ENCODE data around the gene FNDC10.
"Not testable (repeated sequence)": the region's sequence is repeated elsewhere in the genome, so short reads cannot be mapped to it uniquely, and the experiment has no call there.

FNDC10 gene

GRCh38 chr1:1563688-1564087, 36.2 kb downstream of the FNDC10 start:
- H3K27ac ChIP-seq = no peak overlapping the region
- no peak overlapping the region for H3K4me3 ChIP-seq
- no peak for DNase-seq (ENCODE audit: low spot score)
- TF ChIP-seq, protein P1, sequence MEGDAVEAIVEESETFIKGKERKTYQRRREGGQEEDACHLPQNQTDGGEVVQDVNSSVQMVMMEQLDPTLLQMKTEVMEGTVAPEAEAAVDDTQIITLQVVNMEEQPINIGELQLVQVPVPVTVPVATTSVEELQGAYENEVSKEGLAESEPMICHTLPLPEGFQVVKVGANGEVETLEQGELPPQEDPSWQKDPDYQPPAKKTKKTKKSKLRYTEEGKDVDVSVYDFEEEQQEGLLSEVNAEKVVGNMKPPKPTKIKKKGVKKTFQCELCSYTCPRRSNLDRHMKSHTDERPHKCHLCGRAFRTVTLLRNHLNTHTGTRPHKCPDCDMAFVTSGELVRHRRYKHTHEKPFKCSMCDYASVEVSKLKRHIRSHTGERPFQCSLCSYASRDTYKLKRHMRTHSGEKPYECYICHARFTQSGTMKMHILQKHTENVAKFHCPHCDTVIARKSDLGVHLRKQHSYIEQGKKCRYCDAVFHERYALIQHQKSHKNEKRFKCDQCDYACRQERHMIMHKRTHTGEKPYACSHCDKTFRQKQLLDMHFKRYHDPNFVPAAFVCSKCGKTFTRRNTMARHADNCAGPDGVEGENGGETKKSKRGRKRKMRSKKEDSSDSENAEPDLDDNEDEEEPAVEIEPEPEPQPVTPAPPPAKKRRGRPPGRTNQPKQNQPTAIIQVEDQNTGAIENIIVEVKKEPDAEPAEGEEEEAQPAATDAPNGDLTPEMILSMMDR (IDR thresholded peaks at IDR 0.05) = no peak

DNA sequence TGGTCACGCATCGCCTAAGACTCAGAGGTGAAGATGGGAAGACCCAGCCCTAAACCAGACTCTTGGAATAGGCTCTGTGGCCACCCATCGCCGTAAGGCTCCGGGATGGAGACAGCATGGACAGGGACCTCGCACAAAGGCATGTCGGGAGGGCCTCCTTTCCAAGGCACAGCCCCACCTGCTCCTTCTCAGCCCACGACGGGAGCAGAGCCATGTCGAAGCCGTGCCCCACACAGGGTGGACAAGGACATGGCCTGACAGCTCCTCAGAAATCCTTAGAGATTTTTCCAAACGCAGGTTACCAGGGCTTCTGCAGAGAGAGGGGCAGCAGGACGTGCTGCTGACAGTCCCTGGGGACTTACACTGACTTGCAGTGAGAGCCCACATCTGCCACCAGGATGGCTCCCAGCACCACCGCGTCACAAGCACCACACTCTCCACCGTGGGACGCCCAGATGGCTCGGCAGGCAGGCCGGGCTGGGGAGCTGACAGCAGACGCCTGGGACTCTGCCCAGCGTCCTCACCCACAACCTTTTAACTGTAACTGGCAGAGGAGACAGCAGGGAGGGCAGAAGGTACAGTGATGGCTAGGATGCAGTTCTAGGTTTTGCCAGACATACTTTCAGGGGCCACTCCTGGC, 37.3 kb downstream of the FNDC10 start:
- no peak overlapping the region for H3K4me3 ChIP-seq
- TF ChIP-seq, protein P1 (IDR thresholded peaks at IDR 0.05) = no peak
- no peak for DNase-seq (ENCODE audit: low spot score)
- H3K27ac ChIP-seq = no peak overlapping the region

DNA sequence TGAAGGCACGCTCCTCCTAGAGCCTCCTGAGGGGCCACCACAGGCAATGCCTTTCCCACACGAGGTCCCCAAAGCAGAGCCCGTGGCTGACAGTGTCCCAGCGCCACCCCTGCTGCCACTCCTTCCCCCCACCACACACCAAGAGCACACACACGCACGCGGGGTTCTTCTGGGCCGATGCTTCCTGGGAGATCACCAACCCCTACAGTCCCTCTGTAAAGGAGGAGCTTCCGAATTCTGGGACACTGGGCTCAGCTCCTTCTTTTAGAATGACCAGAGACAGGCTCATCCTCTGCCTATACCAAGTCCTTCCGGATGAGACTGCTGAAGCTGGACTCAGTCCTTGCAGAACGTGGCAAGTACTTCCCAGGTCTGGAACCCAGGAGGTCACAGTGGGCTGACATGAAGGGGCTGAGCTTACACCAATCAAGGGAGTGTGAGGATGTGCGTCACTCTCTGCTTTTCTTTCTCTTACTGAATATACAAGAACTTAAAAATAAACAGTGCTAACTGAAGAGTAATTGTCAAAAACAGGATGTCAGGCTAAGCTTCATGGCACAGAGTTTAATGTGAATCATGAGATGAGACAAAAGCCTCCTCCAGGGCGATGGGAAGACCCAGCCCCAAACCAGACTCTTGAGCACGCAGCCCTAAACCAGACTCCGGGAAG, 38.0 kb downstream of the FNDC10 start:
- no peak for DNase-seq (ENCODE audit: low spot score)
- TF ChIP-seq, protein P1 (IDR thresholded peaks at IDR 0.05) = no peak
- Histone ChIP-seq H3K27ac (no peak overlapping the region), H3K4me3 (no peak overlapping the region)

- Histone ChIP-seq H3K4me3 (no peak overlapping the region), H3K27ac (no peak overlapping the region)
- TF ChIP-seq, protein P1 (IDR thresholded peaks at IDR 0.05) = no peak
- DNase-seq (ENCODE audit: low spot score) = no peak
Measured at GRCh38 chr1:1560178-1560577, 39.8 kb downstream of the FNDC10 start.

GRCh38 chr1:1559066-1559465, 40.9 kb downstream of the FNDC10 start:
- DNase-seq (ENCODE audit: low spot score) = no peak
- TF ChIP-seq, protein P1 (IDR thresholded peaks at IDR 0.05) = no peak
- H3K27ac ChIP-seq = no peak overlapping the region
- H3K4me3 ChIP-seq = no peak overlapping the region

DNA sequence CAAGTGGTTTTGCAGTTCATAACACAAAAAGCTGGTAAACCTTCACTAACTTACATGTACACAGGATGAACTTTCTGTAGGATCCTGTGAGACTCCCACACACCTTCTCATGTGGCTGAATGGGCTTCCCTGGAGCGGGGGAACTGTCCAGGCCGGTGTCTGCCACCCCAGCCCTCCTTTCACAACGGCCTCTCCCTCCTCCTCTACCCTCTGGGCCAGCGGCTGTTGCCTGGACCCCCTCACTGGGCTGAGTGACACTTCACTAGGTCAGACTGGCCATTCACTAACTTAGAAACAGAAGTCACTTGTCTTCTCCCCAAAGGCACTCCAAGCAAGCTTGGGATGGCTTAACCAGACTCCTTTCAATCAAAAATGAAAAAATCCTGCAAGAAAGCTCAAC, 41.3 kb downstream of the FNDC10 start:
- TF ChIP-seq, protein P1 (IDR thresholded peaks at IDR 0.05) = no peak
- Histone ChIP-seq H3K4me3 (no peak overlapping the region), H3K27ac (no peak overlapping the region)
- no peak for DNase-seq (ENCODE audit: low spot score)

- not testable (repeated sequence) for H3K27ac ChIP-seq; H3K4me3 ChIP-seq; DNase-seq (ENCODE audit: low spot score)
Measured at GRCh38 chr1:1557688-1558087, 42.2 kb downstream of the FNDC10 start.

DNA sequence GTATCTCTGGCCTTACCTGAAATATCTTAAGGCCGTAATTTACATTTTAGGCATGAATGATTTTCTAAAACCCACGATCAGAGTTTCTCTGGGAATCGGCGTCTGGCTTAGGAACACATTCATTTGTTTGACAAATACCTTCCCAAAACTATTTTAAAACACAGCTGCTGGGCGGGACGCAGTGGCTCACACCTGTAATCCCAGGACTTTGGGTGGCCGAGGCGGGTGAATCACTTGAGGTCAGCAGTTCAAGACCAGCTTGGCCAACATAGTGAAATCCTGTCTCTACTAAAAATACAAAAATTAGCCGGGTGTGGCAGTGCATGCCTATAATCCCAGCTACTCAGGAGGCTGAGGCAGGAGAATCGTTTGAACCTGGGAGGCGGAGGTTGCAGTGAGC, 43.0 kb downstream of the FNDC10 start:
- H3K27ac ChIP-seq; DNase-seq (ENCODE audit: low spot score); H3K4me3 ChIP-seq: not testable (repeated sequence)
